IMR-90 (cell line): ENCODE data around the gene UVSSA. TPM values are rescaled to one million over a fixed set of nuclear protein-coding genes. Genes with fewer than 3 reads are reported as not detected.

Experiments used
- ATAC-seq: fragments of 200-7000 bp; cut with Tn5 transposase; 2 replicates; pipeline ENCODE4 v1.9.1; 2020; ENCODE audit warnings: low read depth, mild to moderate bottlenecking, moderate library complexity
- BruUV-seq: library from RNA; stranded (reverse); fragments of 400-500 nt; replicated peaks from 2 replicates; lab custom pipeline; 2021; lab: Mats Ljungman, UMichigan
- CTCF ChIA-PET: fragments of 300-600 bp; formaldehyde crosslinking; extraction: SDS; loops from one replicate; lab custom pipeline; 2021; ENCODE audit warnings: antibody characterized with exemption; lab: Yijun Ruan, JAX
- POLR2A ChIA-PET: fragments of 300-600 bp; sonication (Branson Sonifier 250); formaldehyde crosslinking; loops from one replicate; lab custom pipeline; 2022; ENCODE audit warnings: antibody characterized with exemption; ENCODE audit not compliant: unreplicated experiment; lab: Charles Lee
- DNase-seq: peaks from one replicate; pipeline ENCODE4 v3.0.0; 2013
- H2AFZ ChIP-seq: replicated peaks from 2 replicates; pipeline ENCODE3; 2013; ENCODE audit warnings: low read length, mild to moderate bottlenecking; ENCODE audit not compliant: poor library complexity
- H2AK5ac ChIP-seq: 2 replicates; pipeline ENCODE4 v1.6.1; 2013; ENCODE audit warnings: low read depth, low read length, inconsistent platforms
- H2AK9ac ChIP-seq: replicated peaks from 2 replicates; pipeline ENCODE3; 2013; ENCODE audit warnings: mild to moderate bottlenecking, low read depth, low read length, moderate library complexity; ENCODE audit not compliant: poor library complexity
- H2BK120ac ChIP-seq: 2 replicates; pipeline ENCODE4 v1.6.1; 2013; ENCODE audit warnings: low read depth, low read length, inconsistent platforms
- H2BK15ac ChIP-seq: 3 replicates; pipeline ENCODE4 v1.6.1; 2013; ENCODE audit warnings: low read depth, low read length, inconsistent platforms
- H2BK20ac ChIP-seq: 2 replicates; pipeline ENCODE4 v1.6.1; 2013; ENCODE audit warnings: low read depth, mild to moderate bottlenecking, inconsistent platforms, low read length, moderate library complexity
- H2BK5ac ChIP-seq: 2 replicates; pipeline ENCODE4 v1.6.1; 2013; ENCODE audit warnings: mild to moderate bottlenecking, low read depth, low read length, inconsistent platforms; ENCODE audit not compliant: poor library complexity, severe bottlenecking
- H3K14ac ChIP-seq: replicated peaks from 2 replicates; pipeline ENCODE4 v1.6.1; 2013; ENCODE audit warnings: low read depth, low read length, inconsistent platforms
- H3K18ac ChIP-seq: 2 replicates; pipeline ENCODE4 v1.6.1; 2013; ENCODE audit warnings: low read depth, low read length, control low read depth
- H3K23ac ChIP-seq: 2 replicates; pipeline ENCODE4 v1.6.1; 2013; ENCODE audit warnings: low read depth, low read length, inconsistent platforms
- H3K27ac ChIP-seq: 2 replicates; pipeline ENCODE4 v1.5.1; 2013; ENCODE audit warnings: mild to moderate bottlenecking, control low read depth, low read length; ENCODE audit not compliant: insufficient read depth
- H3K27me3 ChIP-seq: 2 replicates; pipeline ENCODE4 v1.6.1; 2013; ENCODE audit warnings: low read length; ENCODE audit not compliant: control insufficient read depth, insufficient read depth
- H3K36me3 ChIP-seq: 2 replicates; pipeline ENCODE4 v1.6.1; 2013; ENCODE audit warnings: low read length, mixed read lengths; ENCODE audit not compliant: control insufficient read depth, insufficient read depth
- H3K4ac ChIP-seq: 2 replicates; pipeline ENCODE4 v1.6.1; 2013; ENCODE audit warnings: low read depth, low read length, inconsistent platforms
- H3K4me1 ChIP-seq: 2 replicates; pipeline ENCODE4 v1.6.1; 2013; ENCODE audit warnings: low read length, mixed read lengths; ENCODE audit not compliant: control insufficient read depth, insufficient read depth
- H3K4me2 ChIP-seq: 2 replicates; pipeline ENCODE4 v1.6.1; 2013; ENCODE audit warnings: low read depth, mild to moderate bottlenecking, control low read depth, low read length, moderate library complexity
- H3K4me3 ChIP-seq: 2 replicates; pipeline ENCODE4 v1.5.1; 2013; ENCODE audit warnings: low read depth, mild to moderate bottlenecking, control low read depth, low read length, moderate library complexity; ENCODE audit not compliant: insufficient read depth
- H3K56ac ChIP-seq: 2 replicates; pipeline ENCODE4 v1.6.1; 2013; ENCODE audit warnings: low read length, inconsistent platforms; ENCODE audit not compliant: insufficient read depth; ENCODE audit errors: extremely low read depth
- H3K79me1 ChIP-seq, 2 experiments: 2 replicates each; pipeline ENCODE4 v1.6.1; 2013; ENCODE audit warnings: low read length in 2 of 2, inconsistent platforms in 1 of 2, low read depth in 1 of 2
- H3K9ac ChIP-seq: 2 replicates; pipeline ENCODE4 v1.6.1; 2013; ENCODE audit warnings: low read depth, low read length, control low read depth
- H3K9me1 ChIP-seq: 2 replicates; pipeline ENCODE4 v1.6.1; 2013; ENCODE audit warnings: low read length, inconsistent platforms; ENCODE audit not compliant: insufficient read depth
- H3K9me3 ChIP-seq: 2 replicates; pipeline ENCODE4 v1.6.1; 2013; ENCODE audit warnings: low read length; ENCODE audit not compliant: control insufficient read depth, insufficient read depth
- H4K20me1 ChIP-seq: 2 replicates; pipeline ENCODE4 v1.6.1; 2013; ENCODE audit warnings: low read length, inconsistent platforms; ENCODE audit not compliant: insufficient read depth
- H4K5ac ChIP-seq: 2 replicates; pipeline ENCODE4 v1.6.1; 2013; ENCODE audit warnings: mild to moderate bottlenecking, low read depth, low read length, control low read depth
- H4K8ac ChIP-seq, 2 experiments: 2 replicates each; pipeline ENCODE4 v1.6.1; 2013; ENCODE audit warnings: low read depth in 2 of 2, low read length in 2 of 2, control low read depth in 1 of 2, inconsistent platforms in 1 of 2
- H4K91ac ChIP-seq: 2 replicates; pipeline ENCODE4 v1.6.1; 2013; ENCODE audit warnings: low read depth, low read length, inconsistent platforms; ENCODE audit not compliant: insufficient read depth
- ELK1 ChIP-seq: fragments of 150-350 bp; IDR thresholded peaks from 2 replicates; pipeline ENCODE4 v1.6.1; 2016; ENCODE audit warnings: low read depth, mild to moderate bottlenecking, low read length, moderate library complexity, borderline replicate concordance
- FOS ChIP-seq: fragments of 150-350 bp; IDR thresholded peaks from 2 replicates; pipeline ENCODE4 v1.6.1; 2016; ENCODE audit warnings: low read depth, low read length
- MAFK ChIP-seq: IDR thresholded peaks from 2 replicates; pipeline ENCODE4 v1.6.1; 2012; ENCODE audit warnings: low read depth, low read length, improper control_type of control experiment
- MAZ ChIP-seq: IDR thresholded peaks from 2 replicates; pipeline ENCODE4 v1.6.1; 2012; ENCODE audit warnings: low read depth, mild to moderate bottlenecking, low read length, improper control_type of control experiment, moderate library complexity, borderline replicate concordance
- RCOR1 ChIP-seq: IDR thresholded peaks from 2 replicates; pipeline ENCODE4 v1.6.1; 2012; ENCODE audit warnings: mild to moderate bottlenecking, low read length, improper control_type of control experiment; ENCODE audit not compliant: insufficient replicate concordance
- WGBS, 2 experiments: methylation state at CpG; one replicate each; pipeline versions ENCODE4 v1.1.5 to v1.1.7; 2013; ENCODE audit warnings: missing lambda C conversion rate in 2 of 2; ENCODE audit not compliant: insufficient read length in 1 of 2; ENCODE audit errors: extremely low coverage in 2 of 2; 5-methylcytosine and 5-hydroxymethylcytosine counted together
- dilution Hi-C: fragments of 300-500 bp; cut with HindIII; formaldehyde crosslinking; loops from one replicate; pipeline ENCODE4 v1.14.3; 2018; ENCODE audit warnings: low sequenced_read_pairs; ENCODE audit not compliant: unreplicated experiment
- in situ Hi-C: fragments of 300-500 bp; cut with MboI; formaldehyde crosslinking; loops from 3 replicates; pipeline ENCODE4 v1.14.3; 2019; ENCODE audit warnings: low sequenced_read_pairs, inconsistent platforms, mixed read lengths
- intact Hi-C: fragments of 100-400 bp; cut with micrococcal nuclease; formaldehyde crosslinking; loops from 2 replicates; pipeline ENCODE4 v1.10.0; 2022
- polyA plus RNA-seq, 3 experiments: library from polyadenylated mRNA; depleted of rRNA; stranded (reverse); fragments of >200 nt; gene quantifications; 2 replicates each; pipeline ENCODE4 v1.2.3, GENCODE V29; 2012; ENCODE audit warnings: low replicate concordance in 1 of 3
- total RNA-seq: library from RNA; depleted of rRNA; stranded (reverse); fragments of >200 nt; gene quantifications from 2 replicates; pipeline ENCODE4 v1.2.3, GENCODE V29; 2012

The UVSSA gene
- total and polyA plus RNA-seq, 2 of the 4 experiments (the other 2 are of a cell fraction) = 1.4 to 8.4 TPM

GRCh38 chr4:1331591-1332353, 15.2 kb upstream of the UVSSA start:
- no peak overlapping the region for H3K4me3 ChIP-seq
- H3K79me1 ChIP-seq = peaks cover 30 to 51% of the 10 kb centered on the region in 2 experiments
- H4K8ac ChIP-seq = no peak overlapping the region
- H4K20me1 ChIP-seq = peaks cover 5% of the 10 kb centered on the region
- H3K9ac ChIP-seq = no peak overlapping the region
- intact Hi-C loops (no loop called here), dilution Hi-C loops (no loop called here), in situ Hi-C loops (no loop called here)
- H3K9me1 ChIP-seq = no peaks in the 10 kb centered on the region
- H2BK5ac ChIP-seq = no peak overlapping the region
- H2BK120ac ChIP-seq = no peak overlapping the region
- DNase-seq (no peak), ATAC-seq (no peak)
- H3K27me3 ChIP-seq = no peaks in the 10 kb centered on the region
- no peak overlapping the region for H3K56ac ChIP-seq
- BruUV-seq = no TSS peak
- peaks cover 68% of the 10 kb centered on the region for H3K36me3 ChIP-seq
- H3K4me2 ChIP-seq = no peak overlapping the region
- ChIA-PET CTCF (no interaction called here), POLR2A (no interaction called here)
- peak overlapping the region; percentile 1 for H2AFZ ChIP-seq
- H2BK15ac ChIP-seq = no peak overlapping the region
- H2AK5ac ChIP-seq = no peak overlapping the region
- no peak overlapping the region for H4K91ac ChIP-seq
- TF ChIP-seq MAFK (no peak), RCOR1 (no peak), MAZ (no peak), ELK1 (no peak), FOS (no peak)
- WGBS, 2 experiments = 91% methylated on average over 10 of the region's 21 CpGs; no CpG with 5 or more reads in 1 of the 2 experiments
- no peaks in the 10 kb centered on the region; the same call in 1 of the 2 replicates for H3K4me1 ChIP-seq
- H2AK9ac ChIP-seq = no peak overlapping the region
- no peak overlapping the region for H2BK20ac ChIP-seq
- no peak overlapping the region for H3K14ac ChIP-seq
- H3K27ac ChIP-seq = no peak overlapping the region
- no peak overlapping the region for H3K18ac ChIP-seq
- no peak overlapping the region for H3K4ac ChIP-seq
- peaks cover 5% of the 10 kb centered on the region; the same call in 1 of the 2 replicates for H3K9me3 ChIP-seq
- H3K23ac ChIP-seq = no peak overlapping the region
- no peak overlapping the region for H4K5ac ChIP-seq
